PFSK-1 (cell line): ENCODE measurements around the gene IRF2.

Experiments used
- POLR2AphosphoS5 ChIP-seq: IDR thresholded peaks from 2 replicates; pipeline ENCODE4 v1.6.1; 2012; ENCODE audit warnings: low read depth, mild to moderate bottlenecking, control low read depth, low read length, moderate library complexity
- TAF1 ChIP-seq: IDR thresholded peaks from 2 replicates; pipeline ENCODE4 v1.6.1; 2012; ENCODE audit warnings: low read length, control low read depth, borderline replicate concordance; ENCODE audit not compliant: insufficient read depth

DNA sequence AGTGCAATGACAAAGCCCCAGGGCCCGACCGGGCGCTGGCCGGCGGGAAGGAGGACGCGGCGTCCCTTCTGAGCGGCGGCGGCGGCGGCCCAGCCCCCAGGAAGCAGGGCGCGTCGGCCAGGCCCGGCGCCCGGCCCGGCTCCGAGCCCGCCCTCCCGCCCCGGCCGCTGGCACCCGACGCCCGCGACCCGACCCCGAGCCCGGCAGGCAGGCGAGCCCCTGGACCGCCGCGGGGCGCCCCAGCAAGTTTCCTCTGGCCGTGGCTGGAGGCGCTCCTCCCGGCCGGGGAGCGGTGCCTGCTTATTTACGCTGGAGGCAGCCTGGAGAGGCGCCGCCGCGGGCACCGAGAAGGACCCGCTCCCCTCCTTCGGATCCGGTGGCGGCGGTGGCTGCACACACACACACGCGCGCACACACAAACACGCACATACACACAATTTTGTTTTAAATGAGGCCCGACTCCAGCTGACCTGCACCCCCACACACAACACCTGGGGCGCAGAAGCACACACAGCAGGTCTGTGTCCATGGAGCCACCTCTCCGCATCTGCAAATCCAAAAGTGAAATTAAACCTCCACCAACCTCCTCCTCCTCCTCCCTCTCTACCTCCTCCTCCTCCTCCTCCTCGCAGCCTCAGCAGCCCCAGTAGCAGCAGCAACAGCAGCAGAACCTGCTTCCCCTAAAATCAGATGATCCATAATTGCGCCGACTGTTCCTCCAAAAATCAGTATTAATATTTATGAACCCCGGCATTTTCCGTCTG, 669 bp downstream of the IRF2 start:
- TF ChIP-seq TAF1 (no peak), POLR2AphosphoS5 (no peak)
